DOHH2 (cell line): ENCODE results near the gene JADE3.

Source experiments
- EZH2phosphoT487 ChIP-seq: fragments of 200-600 bp; sonication (generic); IDR thresholded peaks from 2 replicates; pipeline ENCODE4 v1.6.1; 2017; ENCODE audit warnings: borderline replicate concordance, mild to moderate bottlenecking, antibody characterized with exemption, low read length, moderate library complexity, mixed read lengths
- TF ChIP-seq, protein P1 (sequence below): fragments of 200-600 bp; sonication (generic); IDR thresholded peaks from one replicate; pipeline ENCODE4 v1.5.1; 2014; ENCODE audit warnings: antibody characterized with exemption, mild to moderate bottlenecking, low read depth, low read length; ENCODE audit not compliant: poor library complexity, severe bottlenecking

DNA sequence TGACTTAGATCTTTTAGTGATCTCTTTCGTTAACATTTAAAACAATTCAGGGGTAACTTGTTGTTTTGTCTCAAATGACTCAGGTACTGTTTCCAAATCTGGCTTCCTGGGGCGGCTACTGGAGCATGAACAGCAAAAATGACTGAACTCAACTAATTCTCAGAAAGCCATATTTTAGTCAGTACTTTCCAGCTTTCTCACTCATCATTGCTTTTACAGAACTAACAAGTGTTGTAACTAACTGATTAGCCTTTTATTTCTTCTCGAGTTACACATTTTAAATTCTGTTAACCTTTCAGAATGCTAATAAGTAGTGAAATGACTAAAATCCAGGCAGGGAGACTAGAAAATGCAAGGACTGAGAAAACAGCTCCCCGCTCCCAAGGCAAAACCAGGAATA, 55.3 kb downstream of the JADE3 start:
- TF ChIP-seq, protein P1, sequence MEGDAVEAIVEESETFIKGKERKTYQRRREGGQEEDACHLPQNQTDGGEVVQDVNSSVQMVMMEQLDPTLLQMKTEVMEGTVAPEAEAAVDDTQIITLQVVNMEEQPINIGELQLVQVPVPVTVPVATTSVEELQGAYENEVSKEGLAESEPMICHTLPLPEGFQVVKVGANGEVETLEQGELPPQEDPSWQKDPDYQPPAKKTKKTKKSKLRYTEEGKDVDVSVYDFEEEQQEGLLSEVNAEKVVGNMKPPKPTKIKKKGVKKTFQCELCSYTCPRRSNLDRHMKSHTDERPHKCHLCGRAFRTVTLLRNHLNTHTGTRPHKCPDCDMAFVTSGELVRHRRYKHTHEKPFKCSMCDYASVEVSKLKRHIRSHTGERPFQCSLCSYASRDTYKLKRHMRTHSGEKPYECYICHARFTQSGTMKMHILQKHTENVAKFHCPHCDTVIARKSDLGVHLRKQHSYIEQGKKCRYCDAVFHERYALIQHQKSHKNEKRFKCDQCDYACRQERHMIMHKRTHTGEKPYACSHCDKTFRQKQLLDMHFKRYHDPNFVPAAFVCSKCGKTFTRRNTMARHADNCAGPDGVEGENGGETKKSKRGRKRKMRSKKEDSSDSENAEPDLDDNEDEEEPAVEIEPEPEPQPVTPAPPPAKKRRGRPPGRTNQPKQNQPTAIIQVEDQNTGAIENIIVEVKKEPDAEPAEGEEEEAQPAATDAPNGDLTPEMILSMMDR = no peak
- TF ChIP-seq EZH2phosphoT487 = no peak
